ENCODE measurements around the gene IL33.

- TF ChIP-seq CTCF (IDR thresholded peaks at IDR 0.05 in 2 of 3, conservative IDR thresholded peaks at IDR 0.05 in 1 of 3; ENCODE audit: borderline replicate concordance in 1 of 3, insufficient read depth in 1 of 3, low read depth in 2 of 3, low read length in 2 of 3) (no peak), MAX (IDR thresholded peaks at IDR 0.05) (no peak), EZH2 (IDR thresholded peaks at IDR 0.05) (no peak), POLR2A (IDR thresholded peaks at IDR 0.05; ENCODE audit: borderline replicate concordance, extremely low read depth, insufficient read depth, insufficient read length) (no peak), REST (IDR thresholded peaks at IDR 0.05; ENCODE audit: low read depth) (no peak), ZBTB33 (IDR thresholded peaks at IDR 0.05; ENCODE audit: extremely low read depth, insufficient replicate concordance, low read length) (no peak), POLR2AphosphoS5 (IDR thresholded peaks at IDR 0.05; ENCODE audit: low read depth, low read length) (no peak), ATF3 (IDR thresholded peaks at IDR 0.05) (no peak)
Measured at GRCh38 chr9:6218099-6218502, 2.5 kb downstream of the IL33 start.

Measured in HCT116 (cell line).